ENCODE results near the gene ASPM. TPM values are rescaled to one million over a fixed set of nuclear protein-coding genes. Genes with fewer than 3 reads are reported as not detected.

The ASPM gene
- total and polyA plus RNA-seq, 9 of the 15 experiments (the other 6 are each of a cell fraction or from before 2014, with no cell fraction given), result 22.7 to 84.4 (median 46.4) TPM

DNA sequence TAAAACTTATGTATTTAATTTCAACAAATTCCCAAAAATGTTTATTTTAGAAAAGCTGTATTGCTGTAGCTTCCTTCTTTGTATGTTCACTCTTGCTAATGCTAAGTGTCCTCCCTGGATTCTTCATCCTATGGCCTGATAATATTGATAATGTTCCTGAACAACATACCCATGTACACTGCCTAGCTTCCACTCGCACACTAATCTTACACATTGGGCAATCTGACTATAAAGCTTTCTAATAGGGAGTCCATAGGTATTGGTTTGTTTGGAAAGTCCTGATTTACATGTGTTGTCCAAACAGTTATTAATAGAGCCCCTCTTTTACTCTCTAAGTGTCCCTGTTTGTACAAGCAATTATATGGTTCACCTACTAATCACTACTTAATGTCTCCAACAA, 80.2 kb downstream of the ASPM start:
- H4K20me1 ChIP-seq (replicated peaks; ENCODE audit: control insufficient read depth, insufficient read depth, low read length), result no peaks in the 10 kb centered on the region
- no peaks in the 10 kb centered on the region for H3K27me3 ChIP-seq (ENCODE audit: control insufficient read depth in 2 of 2, insufficient read depth in 2 of 2, low read length in 2 of 2)
- H2AFZ ChIP-seq (ENCODE audit: low read depth, low read length), result no peak overlapping the region
- H3K36me3 ChIP-seq (ENCODE audit: control insufficient read depth, insufficient read depth, low read length), result no peaks in the 10 kb centered on the region
- H3K9me3 ChIP-seq (replicated peaks; ENCODE audit: control insufficient read depth, insufficient read depth, low read depth, low read length), result no peaks in the 10 kb centered on the region
- DNase-seq (ENCODE audit: extremely low read depth in 1 of 4, low spot score in 3 of 4), result no peak
- no peak overlapping the region for H3K4me3 ChIP-seq
- no peaks in the 10 kb centered on the region for H3K79me2 ChIP-seq (ENCODE audit: control insufficient read depth, insufficient read depth, low read length)
- H3K4me2 ChIP-seq (ENCODE audit: insufficient read depth, low read length), result no peak overlapping the region
- intact Hi-C loops (cut with micrococcal nuclease), result loop anchor here (10.0 kb wide), 1 partner anchor 341 kb away; no protein-coding TSS in a partner anchor
- H3K27ac ChIP-seq (ENCODE audit: extremely low read depth, low read depth, low read length), result no peak overlapping the region
- no peaks in the 10 kb centered on the region for H3K4me1 ChIP-seq (replicated peaks in 1 of 2; ENCODE audit: control insufficient read depth in 2 of 2, insufficient read depth in 2 of 2, low read length in 2 of 2)
- ChIA-PET POLR2A (no interaction called here), CTCF (ENCODE audit: low intra/inter-chr PET ratio) (no interaction called here)
- H3K9me1 ChIP-seq (ENCODE audit: control insufficient read depth, insufficient read depth, low read length), result no peaks in the 10 kb centered on the region
- ATAC-seq, result no peak
- no peak for FAIRE-seq
- in situ Hi-C loops (cut with MboI), result no loop called here
- WGBS (ENCODE audit: insufficient coverage, low coverage, missing lambda C conversion rate), result 6% methylated on average over 1 of the region's 1 CpG
- no TSS peak for BruUV-seq (replicated peaks)
- TF ChIP-seq NBN (IDR thresholded peaks at IDR 0.05; ENCODE audit: low read depth), result no peak
- no peak for TF ChIP-seq FOS (IDR thresholded peaks at IDR 0.05; ENCODE audit: extremely low read depth, insufficient read length)
- TF ChIP-seq MEF2D (tag; conservative IDR thresholded peaks at IDR 0.05; ENCODE audit: low read depth), result no peak
- TF ChIP-seq, protein P1, sequence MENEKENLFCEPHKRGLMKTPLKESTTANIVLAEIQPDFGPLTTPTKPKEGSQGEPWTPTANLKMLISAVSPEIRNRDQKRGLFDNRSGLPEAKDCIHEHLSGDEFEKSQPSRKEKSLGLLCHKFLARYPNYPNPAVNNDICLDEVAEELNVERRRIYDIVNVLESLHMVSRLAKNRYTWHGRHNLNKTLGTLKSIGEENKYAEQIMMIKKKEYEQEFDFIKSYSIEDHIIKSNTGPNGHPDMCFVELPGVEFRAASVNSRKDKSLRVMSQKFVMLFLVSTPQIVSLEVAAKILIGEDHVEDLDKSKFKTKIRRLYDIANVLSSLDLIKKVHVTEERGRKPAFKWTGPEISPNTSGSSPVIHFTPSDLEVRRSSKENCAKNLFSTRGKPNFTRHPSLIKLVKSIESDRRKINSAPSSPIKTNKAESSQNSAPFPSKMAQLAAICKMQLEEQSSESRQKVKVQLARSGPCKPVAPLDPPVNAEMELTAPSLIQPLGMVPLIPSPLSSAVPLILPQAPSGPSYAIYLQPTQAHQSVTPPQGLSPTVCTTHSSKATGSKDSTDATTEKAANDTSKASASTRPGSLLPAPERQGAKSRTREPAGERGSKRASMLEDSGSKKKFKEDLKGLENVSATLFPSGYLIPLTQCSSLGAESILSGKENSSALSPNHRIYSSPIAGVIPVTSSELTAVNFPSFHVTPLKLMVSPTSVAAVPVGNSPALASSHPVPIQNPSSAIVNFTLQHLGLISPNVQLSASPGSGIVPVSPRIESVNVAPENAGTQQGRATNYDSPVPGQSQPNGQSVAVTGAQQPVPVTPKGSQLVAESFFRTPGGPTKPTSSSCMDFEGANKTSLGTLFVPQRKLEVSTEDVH (IDR thresholded peaks at IDR 0.05; ENCODE audit: low read depth, partially characterized antibody), result no peak
- TF ChIP-seq ZSCAN29 (IDR thresholded peaks at IDR 0.05), result no peak
- no peak for TF ChIP-seq KDM2B (CRISPR knock-in tag; IDR thresholded peaks at IDR 0.05)
- TF ChIP-seq, protein P2, sequence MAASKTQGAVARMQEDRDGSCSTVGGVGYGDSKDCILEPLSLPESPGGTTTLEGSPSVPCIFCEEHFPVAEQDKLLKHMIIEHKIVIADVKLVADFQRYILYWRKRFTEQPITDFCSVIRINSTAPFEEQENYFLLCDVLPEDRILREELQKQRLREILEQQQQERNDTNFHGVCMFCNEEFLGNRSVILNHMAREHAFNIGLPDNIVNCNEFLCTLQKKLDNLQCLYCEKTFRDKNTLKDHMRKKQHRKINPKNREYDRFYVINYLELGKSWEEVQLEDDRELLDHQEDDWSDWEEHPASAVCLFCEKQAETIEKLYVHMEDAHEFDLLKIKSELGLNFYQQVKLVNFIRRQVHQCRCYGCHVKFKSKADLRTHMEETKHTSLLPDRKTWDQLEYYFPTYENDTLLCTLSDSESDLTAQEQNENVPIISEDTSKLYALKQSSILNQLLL (CRISPR knock-in tag; IDR thresholded peaks at IDR 0.05; ENCODE audit: borderline replicate concordance), result no peak
- TF ChIP-seq, protein P3, sequence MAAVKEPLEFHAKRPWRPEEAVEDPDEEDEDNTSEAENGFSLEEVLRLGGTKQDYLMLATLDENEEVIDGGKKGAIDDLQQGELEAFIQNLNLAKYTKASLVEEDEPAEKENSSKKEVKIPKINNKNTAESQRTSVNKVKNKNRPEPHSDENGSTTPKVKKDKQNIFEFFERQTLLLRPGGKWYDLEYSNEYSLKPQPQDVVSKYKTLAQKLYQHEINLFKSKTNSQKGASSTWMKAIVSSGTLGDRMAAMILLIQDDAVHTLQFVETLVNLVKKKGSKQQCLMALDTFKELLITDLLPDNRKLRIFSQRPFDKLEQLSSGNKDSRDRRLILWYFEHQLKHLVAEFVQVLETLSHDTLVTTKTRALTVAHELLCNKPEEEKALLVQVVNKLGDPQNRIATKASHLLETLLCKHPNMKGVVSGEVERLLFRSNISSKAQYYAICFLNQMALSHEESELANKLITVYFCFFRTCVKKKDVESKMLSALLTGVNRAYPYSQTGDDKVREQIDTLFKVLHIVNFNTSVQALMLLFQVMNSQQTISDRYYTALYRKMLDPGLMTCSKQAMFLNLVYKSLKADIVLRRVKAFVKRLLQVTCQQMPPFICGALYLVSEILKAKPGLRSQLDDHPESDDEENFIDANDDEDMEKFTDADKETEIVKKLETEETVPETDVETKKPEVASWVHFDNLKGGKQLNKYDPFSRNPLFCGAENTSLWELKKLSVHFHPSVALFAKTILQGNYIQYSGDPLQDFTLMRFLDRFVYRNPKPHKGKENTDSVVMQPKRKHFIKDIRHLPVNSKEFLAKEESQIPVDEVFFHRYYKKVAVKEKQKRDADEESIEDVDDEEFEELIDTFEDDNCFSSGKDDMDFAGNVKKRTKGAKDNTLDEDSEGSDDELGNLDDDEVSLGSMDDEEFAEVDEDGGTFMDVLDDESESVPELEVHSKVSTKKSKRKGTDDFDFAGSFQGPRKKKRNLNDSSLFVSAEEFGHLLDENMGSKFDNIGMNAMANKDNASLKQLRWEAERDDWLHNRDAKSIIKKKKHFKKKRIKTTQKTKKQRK (IDR thresholded peaks at IDR 0.05; ENCODE audit: borderline replicate concordance, low read depth, low read length), result no peak
- TF ChIP-seq, protein P4, sequence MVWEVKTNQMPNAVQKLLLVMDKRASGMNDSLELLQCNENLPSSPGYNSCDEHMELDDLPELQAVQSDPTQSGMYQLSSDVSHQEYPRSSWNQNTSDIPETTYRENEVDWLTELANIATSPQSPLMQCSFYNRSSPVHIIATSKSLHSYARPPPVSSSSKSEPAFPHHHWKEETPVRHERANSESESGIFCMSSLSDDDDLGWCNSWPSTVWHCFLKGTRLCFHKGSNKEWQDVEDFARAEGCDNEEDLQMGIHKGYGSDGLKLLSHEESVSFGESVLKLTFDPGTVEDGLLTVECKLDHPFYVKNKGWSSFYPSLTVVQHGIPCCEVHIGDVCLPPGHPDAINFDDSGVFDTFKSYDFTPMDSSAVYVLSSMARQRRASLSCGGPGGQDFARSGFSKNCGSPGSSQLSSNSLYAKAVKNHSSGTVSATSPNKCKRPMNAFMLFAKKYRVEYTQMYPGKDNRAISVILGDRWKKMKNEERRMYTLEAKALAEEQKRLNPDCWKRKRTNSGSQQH (CRISPR knock-in tag; IDR thresholded peaks at IDR 0.05), result no peak
- no peak for TF ChIP-seq NCOA6 (IDR thresholded peaks at IDR 0.05)
- TF ChIP-seq ATF7 (IDR thresholded peaks at IDR 0.05), result no peak
- no peak overlapping the region for H3K9ac ChIP-seq (ENCODE audit: insufficient read depth in 1 of 2, low read depth in 2 of 2, low read length in 2 of 2)
